Endodermal cell (in vitro differentiated cells): ENCODE data around the gene UTP18. TPM values are rescaled to one million over a fixed set of nuclear protein-coding genes. Genes with fewer than 3 reads are reported as not detected.
A peak's percentile ranks its signal among the peaks of the same experiment; 100 is the strongest.

Experiments
- DNase-seq: peaks from one replicate; pipeline ENCODE4 v3.0.0-alpha.2; 2017
- H3K27ac ChIP-seq: 2 replicates; pipeline ENCODE4 v1.5.1; 2013; ENCODE audit warnings: mild to moderate bottlenecking, low read depth, low read length, moderate library complexity
- H3K27me3 ChIP-seq: 2 replicates; pipeline ENCODE4 v1.6.1; 2013; ENCODE audit warnings: mild to moderate bottlenecking, low read length, moderate library complexity; ENCODE audit not compliant: insufficient read depth, control insufficient read depth, poor library complexity, severe bottlenecking
- H3K36me3 ChIP-seq: 2 replicates; pipeline ENCODE4 v1.7.0; 2013; ENCODE audit warnings: mild to moderate bottlenecking, low read length, moderate library complexity; ENCODE audit not compliant: control insufficient read depth, insufficient read depth
- H3K4me1 ChIP-seq: one replicate; pipeline ENCODE4 v1.7.0; 2013; ENCODE audit warnings: low read length; ENCODE audit not compliant: control insufficient read depth, insufficient read depth
- H3K4me3 ChIP-seq: 2 replicates; pipeline ENCODE4 v1.5.1; 2013; ENCODE audit warnings: mild to moderate bottlenecking, low read length, moderate library complexity
- H3K9ac ChIP-seq: 2 replicates; pipeline ENCODE4 v1.6.1; 2013; ENCODE audit warnings: mild to moderate bottlenecking, low read length, moderate library complexity; ENCODE audit not compliant: poor library complexity, severe bottlenecking; ENCODE audit errors: extremely low read depth
- H3K9me3 ChIP-seq: 2 replicates; pipeline ENCODE4 v1.6.1; 2013; ENCODE audit warnings: mild to moderate bottlenecking, low read length, moderate library complexity; ENCODE audit not compliant: control insufficient read depth
- H3K27ac Mint-ChIP-seq: 2 replicates; pipeline ENCODE4 v1.8.0; 2020; ENCODE audit warnings: mixed read lengths
- H3K27me3 Mint-ChIP-seq: 2 replicates; pipeline ENCODE4 v1.8.0; 2021; ENCODE audit warnings: mild to moderate bottlenecking, mixed read lengths; ENCODE audit not compliant: insufficient read depth
- H3K36me3 Mint-ChIP-seq: 2 replicates; pipeline ENCODE4 v1.8.0; 2020; ENCODE audit warnings: low read depth, mixed read lengths
- H3K4me1 Mint-ChIP-seq: 2 replicates; pipeline ENCODE4 v1.8.0; 2020; ENCODE audit warnings: mixed read lengths
- H3K4me3 Mint-ChIP-seq: 2 replicates; pipeline ENCODE4 v1.8.0; 2020; ENCODE audit warnings: mild to moderate bottlenecking, moderate library complexity, mixed read lengths
- H3K9me3 Mint-ChIP-seq: 2 replicates; pipeline ENCODE4 v1.8.0; 2020; ENCODE audit warnings: mild to moderate bottlenecking, mixed read lengths
- WGBS, 2 experiments: methylation state at CpG; one replicate each; pipeline versions ENCODE4 v1.1.5 to v1.1.7; 2013; ENCODE audit warnings: missing lambda C conversion rate in 2 of 2, mixed read lengths in 1 of 2; ENCODE audit not compliant: insufficient coverage in 1 of 2, insufficient read length in 1 of 2; 5-methylcytosine and 5-hydroxymethylcytosine counted together
- total RNA-seq, 2 donors: library from RNA; stranded (reverse); fragmentation: NEBNext Ultra II Directional in 1 of 2; extraction: Animal tissue kit (Norgen Biotek cat#: 25700) in 1 of 2; gene quantifications; 2 replicates in 1 of 2; 3 replicates in 1 of 2; pipeline ENCODE4 v1.2.1, GENCODE V29; 2021
- TF ChIP-seq, protein P1 (sequence below): fragments of 200-600 bp; sonication (generic); conservative IDR thresholded peaks from 2 replicates; pipeline ENCODE4 v1.5.0; 2021; ENCODE audit warnings: antibody characterized with exemption, mild to moderate bottlenecking

UTP18 gene
- total RNA-seq, 2 donors from 2014 or later, result 52.3 to 68.7 TPM

DNA sequence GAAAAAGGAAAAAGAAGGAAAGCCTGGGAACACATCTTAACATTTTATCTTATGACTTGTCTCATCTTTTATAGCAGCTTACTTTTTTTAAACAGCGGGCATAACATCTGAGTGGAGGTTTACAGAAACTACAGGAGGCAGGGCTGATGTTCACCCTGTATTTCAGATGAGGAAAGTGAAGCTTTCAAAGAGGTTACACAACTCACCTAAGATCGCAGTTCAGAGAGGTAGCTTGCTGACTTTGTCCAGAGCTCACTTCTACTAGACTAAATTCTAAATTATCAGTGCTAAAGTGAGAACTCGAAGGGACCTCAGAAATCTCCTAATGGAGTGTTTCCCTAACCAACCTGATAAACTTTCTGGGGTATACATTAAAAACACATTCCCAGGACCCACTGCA is 4.2 kb upstream of the UTP18 start:
- TF ChIP-seq, protein P1, sequence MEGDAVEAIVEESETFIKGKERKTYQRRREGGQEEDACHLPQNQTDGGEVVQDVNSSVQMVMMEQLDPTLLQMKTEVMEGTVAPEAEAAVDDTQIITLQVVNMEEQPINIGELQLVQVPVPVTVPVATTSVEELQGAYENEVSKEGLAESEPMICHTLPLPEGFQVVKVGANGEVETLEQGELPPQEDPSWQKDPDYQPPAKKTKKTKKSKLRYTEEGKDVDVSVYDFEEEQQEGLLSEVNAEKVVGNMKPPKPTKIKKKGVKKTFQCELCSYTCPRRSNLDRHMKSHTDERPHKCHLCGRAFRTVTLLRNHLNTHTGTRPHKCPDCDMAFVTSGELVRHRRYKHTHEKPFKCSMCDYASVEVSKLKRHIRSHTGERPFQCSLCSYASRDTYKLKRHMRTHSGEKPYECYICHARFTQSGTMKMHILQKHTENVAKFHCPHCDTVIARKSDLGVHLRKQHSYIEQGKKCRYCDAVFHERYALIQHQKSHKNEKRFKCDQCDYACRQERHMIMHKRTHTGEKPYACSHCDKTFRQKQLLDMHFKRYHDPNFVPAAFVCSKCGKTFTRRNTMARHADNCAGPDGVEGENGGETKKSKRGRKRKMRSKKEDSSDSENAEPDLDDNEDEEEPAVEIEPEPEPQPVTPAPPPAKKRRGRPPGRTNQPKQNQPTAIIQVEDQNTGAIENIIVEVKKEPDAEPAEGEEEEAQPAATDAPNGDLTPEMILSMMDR, result no peak
- peaks cover 15% of the 10 kb centered on the region for H3K4me1 Mint-ChIP-seq
- DNase-seq, result no peak
- H3K27me3 Mint-ChIP-seq, result no peaks in the 10 kb centered on the region
- H3K36me3 ChIP-seq, result peaks cover 68% of the 10 kb centered on the region
- peaks cover 47% of the 10 kb centered on the region for H3K36me3 Mint-ChIP-seq
- peaks cover 4% of the 10 kb centered on the region for H3K9me3 Mint-ChIP-seq
- H3K9ac ChIP-seq, result no peak overlapping the region
- peaks cover 6% of the 10 kb centered on the region for H3K9me3 ChIP-seq
- no peak overlapping the region for H3K27ac ChIP-seq
- H3K4me1 ChIP-seq, result no peaks in the 10 kb centered on the region
- no peak overlapping the region for H3K4me3 ChIP-seq
- 83% methylated on average over 3 of the region's 3 CpGs; no CpG with 5 or more reads in 1 of the 2 experiments for WGBS, 2 experiments
- H3K27me3 ChIP-seq, result no peaks in the 10 kb centered on the region
- H3K4me3 Mint-ChIP-seq, result no peak overlapping the region
- H3K27ac Mint-ChIP-seq, result no peak overlapping the region

DNA sequence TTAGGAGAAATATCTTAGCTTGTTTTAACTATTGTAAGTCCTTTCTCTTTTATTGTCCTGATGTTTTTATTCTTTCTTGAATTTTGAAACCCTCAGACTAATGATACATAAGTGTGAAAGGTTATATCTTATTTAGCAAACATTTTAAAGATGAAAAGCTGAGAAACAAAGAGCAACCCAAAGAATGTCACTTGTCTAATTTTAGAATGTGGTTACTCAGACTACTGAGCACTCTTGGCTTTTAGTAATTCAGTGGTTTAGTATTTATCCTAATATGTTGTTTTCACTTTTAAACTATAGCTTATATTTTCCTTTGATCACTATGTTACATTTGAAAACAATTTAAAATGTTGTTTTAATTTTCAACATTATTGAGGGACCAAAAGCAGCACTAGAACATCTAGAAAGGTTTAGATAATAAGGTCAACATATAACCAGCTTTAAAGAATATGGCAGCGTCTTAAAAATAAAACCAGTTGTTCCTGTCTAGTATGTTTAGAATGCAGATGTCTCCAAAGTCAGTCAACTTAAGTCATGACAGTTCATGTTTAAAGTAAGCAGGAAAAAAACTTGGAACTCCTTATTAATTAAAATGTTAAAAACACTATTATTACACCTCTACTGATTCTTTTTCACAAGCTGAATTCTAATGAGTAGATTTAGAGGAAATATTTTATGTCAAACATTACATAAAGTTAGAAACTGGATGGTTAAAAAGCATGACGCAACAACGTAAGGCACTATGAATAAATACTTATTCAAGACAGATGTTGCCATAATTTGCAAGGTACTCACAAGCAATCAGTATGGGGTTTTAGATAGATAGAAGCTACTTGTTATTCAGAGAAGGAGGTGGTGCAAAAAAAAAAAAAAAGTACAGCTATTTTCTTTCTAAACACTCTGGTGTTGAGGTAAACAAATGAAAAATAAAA is 2.9 kb upstream of the UTP18 start:
- Histone ChIP-seq H3K9me3 (no peaks in the 10 kb centered on the region), H3K27me3 (no peaks in the 10 kb centered on the region), H3K4me1 (no peaks in the 10 kb centered on the region), H3K9ac (no peak overlapping the region), H3K27ac (no peak overlapping the region), H3K36me3 (peaks cover 55% of the 10 kb centered on the region), H3K4me3 (peak overlapping the region; percentile 92)
- peaks cover 39% of the 10 kb centered on the region for H3K36me3 Mint-ChIP-seq
- H3K9me3 Mint-ChIP-seq, result no peaks in the 10 kb centered on the region
- no peak overlapping the region for H3K27ac Mint-ChIP-seq
- no peak for DNase-seq
- TF ChIP-seq, protein P1, result no peak
- H3K4me1 Mint-ChIP-seq, result peaks cover 23% of the 10 kb centered on the region
- no peaks in the 10 kb centered on the region for H3K27me3 Mint-ChIP-seq
- WGBS, 2 experiments, result 93 to 96% methylated on average over 3 of the region's 3 CpGs
- H3K4me3 Mint-ChIP-seq, result peak overlapping the region; percentile 90

DNA sequence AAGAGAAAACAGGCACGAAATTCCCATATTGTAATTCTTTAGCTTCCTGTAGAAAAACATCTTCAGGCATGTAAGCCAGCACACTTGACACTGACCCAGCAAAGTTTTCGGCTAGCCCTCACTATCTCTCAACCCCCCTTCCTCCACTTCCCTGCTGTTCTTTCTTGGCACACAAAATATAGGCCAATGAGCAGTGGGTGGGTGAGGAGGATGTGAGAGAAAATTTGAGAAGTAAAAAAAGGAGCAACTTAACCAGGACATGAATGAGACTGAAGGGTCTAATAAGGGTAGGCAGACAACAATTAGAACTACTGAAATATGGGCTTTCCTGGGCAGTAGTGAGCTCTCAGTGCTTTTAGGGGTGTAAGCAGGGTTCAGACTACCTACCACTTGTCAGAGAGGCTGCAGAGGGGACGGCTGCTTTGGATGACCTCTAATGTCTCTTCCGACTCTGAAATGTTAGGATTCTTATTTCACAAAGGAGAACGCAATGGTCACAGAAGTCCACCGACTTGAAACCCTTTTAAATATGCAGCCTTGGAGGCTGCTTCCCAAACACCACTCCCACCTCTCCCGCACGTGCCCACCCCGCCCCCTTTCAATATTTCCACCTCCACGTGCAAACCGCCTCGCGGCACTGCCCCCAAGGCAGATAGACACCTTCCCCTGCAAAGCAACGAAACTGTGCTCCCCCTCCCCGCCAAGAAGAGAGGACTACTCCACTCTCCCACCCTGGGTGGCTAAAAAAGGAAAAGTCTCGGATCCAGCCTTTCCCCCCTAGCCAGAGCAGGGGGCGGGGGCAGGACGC is 1.4 kb upstream of the UTP18 start:
- Mint-ChIP-seq H3K9me3 (no peaks in the 10 kb centered on the region), H3K36me3 (peaks cover 42% of the 10 kb centered on the region), H3K4me3 (peak overlapping the region; percentile 90), H3K4me1 (peaks cover 23% of the 10 kb centered on the region), H3K27me3 (no peaks in the 10 kb centered on the region), H3K27ac (peak overlapping the region; percentile 92)
- H3K27me3 ChIP-seq, result no peaks in the 10 kb centered on the region
- peaks cover 54% of the 10 kb centered on the region for H3K36me3 ChIP-seq
- H3K4me3 ChIP-seq, result peak overlapping the region; percentile 92
- peak overlapping the region; percentile 99 for H3K27ac ChIP-seq
- WGBS, 2 experiments, result 0 to 5% methylated on average over 2 to 17 of the region's 18 CpGs
- no peaks in the 10 kb centered on the region for H3K4me1 ChIP-seq
- TF ChIP-seq, protein P1, result no peak
- no peaks in the 10 kb centered on the region for H3K9me3 ChIP-seq
- peak overlapping the region; percentile 97 for H3K9ac ChIP-seq
- peak; percentile 79 for DNase-seq
